Measurements from ENCODE around the gene UBR4.
"Not testable (repeated sequence)": the region's sequence is repeated elsewhere in the genome, so short reads cannot be mapped to it uniquely, and the experiment has no call there.

UBR4 gene

DNA sequence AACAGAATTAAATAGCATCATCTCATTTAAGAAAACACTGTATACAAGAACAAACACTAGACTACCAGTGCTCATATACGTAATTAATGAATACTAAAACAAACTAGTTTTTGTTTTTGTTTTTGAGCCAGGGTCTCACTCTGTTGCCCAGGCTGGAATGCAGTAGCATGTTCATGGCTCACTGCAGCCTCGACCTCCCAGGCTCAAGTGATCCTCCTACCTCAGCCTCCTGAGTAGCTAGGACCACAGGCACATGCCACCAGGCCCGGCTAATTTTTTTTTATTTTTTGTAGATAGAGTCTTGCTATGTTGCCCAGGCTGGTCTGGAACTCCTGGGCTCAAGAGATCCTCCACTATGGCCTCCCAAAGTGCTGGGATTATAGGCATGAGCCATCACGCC is 6.5 kb upstream of the UBR4 start:
- not testable (repeated sequence) for H2BK12ac ChIP-seq (ENCODE audit: low read length); H2AK5ac ChIP-seq (ENCODE audit: low read depth, low read length); H3K4me3 ChIP-seq (ENCODE audit: low read length in 2 of 2); H3K9me3 ChIP-seq (replicated peaks in 1 of 2; ENCODE audit: control insufficient read depth in 2 of 2, insufficient read depth in 1 of 2, low read depth in 1 of 2, low read length in 2 of 2); H3K79me1 ChIP-seq (ENCODE audit: low read depth, low read length); H3K4ac ChIP-seq (ENCODE audit: low read length); H2BK120ac ChIP-seq (ENCODE audit: low read depth, low read length); H3K4me1 ChIP-seq (ENCODE audit: control insufficient read depth in 2 of 2, insufficient read depth in 1 of 2, low read depth in 1 of 2, low read length in 2 of 2); H4K91ac ChIP-seq (ENCODE audit: low read depth, low read length, poor library complexity); H4K8ac ChIP-seq (ENCODE audit: low read depth, low read length); H2AFZ ChIP-seq (ENCODE audit: low read length); H3K9ac ChIP-seq (ENCODE audit: low read depth, low read length, poor library complexity); H2BK5ac ChIP-seq (ENCODE audit: low read length); H2BK15ac ChIP-seq (ENCODE audit: low read length); H3K27ac ChIP-seq (replicated peaks; ENCODE audit: low read length); H3K27me3 ChIP-seq (ENCODE audit: control insufficient read depth in 3 of 3, insufficient read depth in 3 of 3, low read depth in 1 of 3, low read length in 3 of 3); H3K18ac ChIP-seq (ENCODE audit: low read length); H3K4me2 ChIP-seq (ENCODE audit: insufficient read depth, low read length, poor library complexity, severe bottlenecking); DNase-seq (ENCODE audit: low spot score); H3K14ac ChIP-seq (ENCODE audit: low read length); H3K23ac ChIP-seq (ENCODE audit: low read depth, low read length, poor library complexity)
- WGBS, 2 donors (ENCODE audit: extremely low coverage in 2 of 2, insufficient read length in 2 of 2, insufficient replicate concordance in 1 of 2): no CpG with 5 or more reads among the region's 4 CpGs
- H3K36me3 ChIP-seq (replicated peaks in 1 of 2; ENCODE audit: control insufficient read depth in 2 of 2, insufficient read depth in 2 of 2, low read length in 2 of 2): peaks cover 19 to 98% of the 10 kb centered on the region in 2 donors

DNA sequence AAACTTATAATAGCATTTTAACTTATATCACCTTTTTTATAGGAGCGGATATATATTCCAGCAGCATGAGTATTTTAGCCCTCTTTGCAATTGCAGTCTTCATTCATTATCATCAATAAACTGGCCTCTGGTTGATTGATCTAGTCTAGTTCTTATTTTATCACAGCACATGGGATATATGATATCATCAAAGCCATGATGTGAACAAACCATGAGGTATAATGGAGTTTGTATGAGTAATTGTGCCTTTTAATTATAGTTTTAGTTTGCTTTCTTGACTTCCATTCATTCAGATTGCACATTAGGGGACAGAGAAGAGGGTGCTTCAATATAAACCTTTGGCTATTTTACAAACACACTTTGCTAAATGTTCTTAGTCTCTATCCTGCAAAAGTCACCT is 3.5 kb upstream of the UBR4 start:
- Histone ChIP-seq H2BK120ac (ENCODE audit: low read depth, low read length) (no peak overlapping the region), H2BK12ac (ENCODE audit: low read length) (no peak overlapping the region), H3K4me3 (ENCODE audit: low read length in 2 of 2) (no peak overlapping the region), H4K91ac (ENCODE audit: low read depth, low read length, poor library complexity) (no peak overlapping the region), H3K4ac (ENCODE audit: low read length) (no peak overlapping the region), H2AFZ (ENCODE audit: low read length) (no peak overlapping the region), H2AK5ac (ENCODE audit: low read depth, low read length) (no peak overlapping the region), H3K9ac (ENCODE audit: low read depth, low read length, poor library complexity) (no peak overlapping the region), H3K18ac (ENCODE audit: low read length) (no peak overlapping the region), H3K36me3 (replicated peaks in 1 of 2; ENCODE audit: control insufficient read depth in 2 of 2, insufficient read depth in 2 of 2, low read length in 2 of 2) (peaks cover 2 to 71% of the 10 kb centered on the region in 2 donors), H3K79me1 (ENCODE audit: low read depth, low read length) (peaks cover 6% of the 10 kb centered on the region), H3K23ac (ENCODE audit: low read depth, low read length, poor library complexity) (no peak overlapping the region), H3K4me2 (ENCODE audit: insufficient read depth, low read length, poor library complexity, severe bottlenecking) (no peak overlapping the region), H3K4me1 (ENCODE audit: control insufficient read depth in 2 of 2, insufficient read depth in 1 of 2, low read depth in 1 of 2, low read length in 2 of 2) (peaks cover 6 to 8% of the 10 kb centered on the region in 2 donors), H2BK5ac (ENCODE audit: low read length) (no peak overlapping the region), H3K14ac (ENCODE audit: low read length) (no peak overlapping the region), H3K9me3 (replicated peaks in 1 of 2; ENCODE audit: control insufficient read depth in 2 of 2, insufficient read depth in 1 of 2, low read depth in 1 of 2, low read length in 2 of 2) (no peaks in the 10 kb centered on the region), H3K27ac (replicated peaks; ENCODE audit: low read length) (no peak overlapping the region), H4K8ac (ENCODE audit: low read depth, low read length) (no peak overlapping the region), H3K27me3 (ENCODE audit: control insufficient read depth in 3 of 3, insufficient read depth in 3 of 3, low read depth in 1 of 3, low read length in 3 of 3) (no peaks in the 10 kb centered on the region), H2BK15ac (ENCODE audit: low read length) (no peak overlapping the region)
- no peak for DNase-seq (ENCODE audit: low spot score)
- WGBS, 2 donors (ENCODE audit: extremely low coverage in 2 of 2, insufficient read length in 2 of 2, insufficient replicate concordance in 1 of 2): no CpG with 5 or more reads among the region's 1 CpG

DNA sequence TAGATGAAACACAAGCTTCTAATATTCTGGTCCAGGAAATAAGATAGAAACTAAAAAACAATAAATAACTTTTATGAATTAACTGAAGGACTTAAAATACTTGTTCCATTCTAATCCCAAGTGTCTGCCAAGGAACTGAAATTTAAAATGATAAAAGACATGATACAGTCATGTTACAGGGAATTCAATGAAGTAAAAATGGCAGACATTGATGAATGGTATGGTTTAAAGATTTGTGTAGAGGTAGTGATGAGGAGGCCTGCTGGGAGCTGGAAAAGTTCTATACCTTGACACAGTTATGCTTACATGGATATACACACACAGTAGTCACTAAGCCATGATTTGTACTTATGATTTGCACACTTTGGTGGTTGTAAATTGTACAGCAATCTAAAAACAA is 2.1 kb upstream of the UBR4 start:
- Histone ChIP-seq H3K23ac (ENCODE audit: low read depth, low read length, poor library complexity) (no peak overlapping the region), H3K4ac (ENCODE audit: low read length) (no peak overlapping the region), H3K27me3 (ENCODE audit: control insufficient read depth in 3 of 3, insufficient read depth in 3 of 3, low read depth in 1 of 3, low read length in 3 of 3) (no peaks in the 10 kb centered on the region), H2BK12ac (ENCODE audit: low read length) (no peak overlapping the region), H3K4me2 (ENCODE audit: insufficient read depth, low read length, poor library complexity, severe bottlenecking) (no peak overlapping the region), H3K4me3 (ENCODE audit: low read length in 2 of 2) (no peak overlapping the region), H4K91ac (ENCODE audit: low read depth, low read length, poor library complexity) (no peak overlapping the region), H2AK5ac (ENCODE audit: low read depth, low read length) (no peak overlapping the region), H2BK5ac (ENCODE audit: low read length) (no peak overlapping the region), H3K18ac (ENCODE audit: low read length) (no peak overlapping the region), H2AFZ (ENCODE audit: low read length) (no peak overlapping the region), H4K8ac (ENCODE audit: low read depth, low read length) (no peak overlapping the region), H2BK120ac (ENCODE audit: low read depth, low read length) (no peak overlapping the region), H3K27ac (replicated peaks; ENCODE audit: low read length) (no peak overlapping the region), H3K9ac (ENCODE audit: low read depth, low read length, poor library complexity) (no peak overlapping the region), H3K4me1 (ENCODE audit: control insufficient read depth in 2 of 2, insufficient read depth in 1 of 2, low read depth in 1 of 2, low read length in 2 of 2) (peaks cover 6 to 8% of the 10 kb centered on the region in 2 donors), H3K79me1 (ENCODE audit: low read depth, low read length) (peaks cover 6% of the 10 kb centered on the region), H3K9me3 (replicated peaks in 1 of 2; ENCODE audit: control insufficient read depth in 2 of 2, insufficient read depth in 1 of 2, low read depth in 1 of 2, low read length in 2 of 2) (no peaks in the 10 kb centered on the region), H2BK15ac (ENCODE audit: low read length) (no peak overlapping the region), H3K36me3 (replicated peaks in 1 of 2; ENCODE audit: control insufficient read depth in 2 of 2, insufficient read depth in 2 of 2, low read length in 2 of 2) (peaks cover 0 to 57% of the 10 kb centered on the region in 2 donors), H3K14ac (ENCODE audit: low read length) (no peak overlapping the region)
- no peak for DNase-seq (ENCODE audit: low spot score)

DNA sequence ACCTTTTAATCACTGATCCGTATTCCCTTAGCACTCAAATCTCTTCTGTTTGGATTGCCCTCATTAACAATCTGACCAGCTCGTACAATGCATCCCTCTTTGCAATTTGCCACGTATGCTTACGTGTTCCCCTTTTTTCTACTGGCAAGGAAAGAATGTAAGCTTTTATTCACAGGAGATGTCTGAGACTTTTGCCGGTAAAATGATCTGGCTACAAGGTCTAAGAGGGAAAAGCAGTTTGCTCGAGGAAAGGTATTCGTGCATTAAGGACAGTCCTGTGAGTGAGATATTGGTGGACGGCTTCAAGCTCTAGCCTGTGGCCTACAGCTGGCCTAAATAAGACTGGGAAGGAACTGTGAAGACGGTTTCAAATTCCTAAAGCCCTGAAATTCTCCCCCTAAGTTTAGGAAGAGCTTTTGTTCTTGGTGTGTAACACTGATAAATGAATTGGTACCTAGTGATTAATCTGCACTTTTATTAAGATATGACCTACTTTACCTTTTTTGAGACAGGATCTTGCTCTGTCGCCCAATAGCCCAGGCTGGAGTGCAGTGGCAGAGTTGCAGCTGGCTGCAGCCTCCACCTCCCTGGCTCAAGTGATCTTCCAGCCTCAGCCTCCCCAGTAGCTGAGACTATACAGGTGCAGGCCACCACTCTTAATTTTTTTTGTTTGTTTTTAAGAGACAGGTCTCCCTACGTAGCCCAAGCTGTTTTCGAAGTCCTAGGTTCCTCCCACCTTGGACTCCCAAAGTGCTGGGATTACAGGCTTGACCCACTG is 895 bp upstream of the UBR4 start:
- peaks cover 0 to 45% of the 10 kb centered on the region in 2 donors for H3K36me3 ChIP-seq (replicated peaks in 1 of 2; ENCODE audit: control insufficient read depth in 2 of 2, insufficient read depth in 2 of 2, low read length in 2 of 2)
- no peak overlapping the region for H3K9ac ChIP-seq (ENCODE audit: low read depth, low read length, poor library complexity)
- DNase-seq (ENCODE audit: low spot score): no peak
- peak overlapping the region; percentile 66 for H3K4me2 ChIP-seq (ENCODE audit: insufficient read depth, low read length, poor library complexity, severe bottlenecking)
- H4K8ac ChIP-seq (ENCODE audit: low read depth, low read length): no peak overlapping the region
- H3K4me1 ChIP-seq (ENCODE audit: control insufficient read depth in 2 of 2, insufficient read depth in 1 of 2, low read depth in 1 of 2, low read length in 2 of 2): peaks cover 7 to 8% of the 10 kb centered on the region in 2 donors
- H2AK5ac ChIP-seq (ENCODE audit: low read depth, low read length): no peak overlapping the region
- H3K18ac ChIP-seq (ENCODE audit: low read length): no peak overlapping the region
- H2BK12ac ChIP-seq (ENCODE audit: low read length): no peak overlapping the region
- peaks cover 6% of the 10 kb centered on the region for H3K79me1 ChIP-seq (ENCODE audit: low read depth, low read length)
- no peak overlapping the region for H3K23ac ChIP-seq (ENCODE audit: low read depth, low read length, poor library complexity)
- no peak overlapping the region for H2BK5ac ChIP-seq (ENCODE audit: low read length)
- peak overlapping the region; percentile 75 to 96 for H3K4me3 ChIP-seq (ENCODE audit: low read length in 2 of 2)
- H2AFZ ChIP-seq (ENCODE audit: low read length): peak overlapping the region; percentile 88
- peak overlapping the region; percentile 67 for H3K27ac ChIP-seq (replicated peaks; ENCODE audit: low read length)
- no peaks in the 10 kb centered on the region for H3K27me3 ChIP-seq (ENCODE audit: control insufficient read depth in 3 of 3, insufficient read depth in 3 of 3, low read depth in 1 of 3, low read length in 3 of 3)
- H2BK120ac ChIP-seq (ENCODE audit: low read depth, low read length): no peak overlapping the region
- no CpG with 5 or more reads among the region's 12 CpGs for WGBS, 2 donors (ENCODE audit: extremely low coverage in 2 of 2, insufficient read length in 2 of 2, insufficient replicate concordance in 1 of 2)
- H3K9me3 ChIP-seq (replicated peaks in 1 of 2; ENCODE audit: control insufficient read depth in 2 of 2, insufficient read depth in 1 of 2, low read depth in 1 of 2, low read length in 2 of 2): no peaks in the 10 kb centered on the region
- H4K91ac ChIP-seq (ENCODE audit: low read depth, low read length, poor library complexity): no peak overlapping the region
- no peak overlapping the region for H3K4ac ChIP-seq (ENCODE audit: low read length)
- no peak overlapping the region for H2BK15ac ChIP-seq (ENCODE audit: low read length)
- no peak overlapping the region for H3K14ac ChIP-seq (ENCODE audit: low read length)

Data from neuronal stem cell (in vitro differentiated cells).